Measurements from ENCODE around the gene KCNIP1. TPM values are rescaled to one million over a fixed set of nuclear protein-coding genes. Genes with fewer than 3 reads are reported as not detected.

The KCNIP1 gene
- total and polyA plus RNA-seq, 10 of the 15 experiments (the other 5 are each of a cell fraction or from before 2014, with no cell fraction given) = not detected

GRCh38 chr5:170746961-170747340 lies 243.1 kb downstream of the KCNIP1 start:
- intact Hi-C loops (cut with micrococcal nuclease; ENCODE audit: unreplicated experiment) (loop anchor here (2.0 to 10.0 kb wide), 2 partner anchors 150 to 458 kb away; no protein-coding TSS in a partner anchor), in situ Hi-C loops (cut with MboI) (loop anchor here (5.0 kb wide), 1 partner anchor 595 kb away; no protein-coding TSS in a partner anchor)
- H3K27me3 ChIP-seq (replicated peaks in 1 of 2; ENCODE audit: control insufficient read depth in 2 of 2, insufficient read depth in 2 of 2, low read length in 1 of 2) = peaks cover 2 to 13% of the 10 kb centered on the region in 2 experiments; a peak in 3 of 4 replicates
- no peaks in the 10 kb centered on the region for H3K9me3 ChIP-seq (replicated peaks; ENCODE audit: control insufficient read depth, insufficient read depth, low read length)
- no peaks in the 10 kb centered on the region for H3K36me3 ChIP-seq (ENCODE audit: control insufficient read depth in 2 of 2, insufficient read depth in 2 of 2, low read length in 1 of 2)
- H3K4me2 ChIP-seq (ENCODE audit: control insufficient read depth, insufficient read depth) = no peak overlapping the region
- BruUV-seq (replicated peaks) = no TSS peak
- ChIA-PET RAD21 (ENCODE audit: unreplicated experiment) (interaction anchor here (1.2 to 5.5 kb wide), 2 partner anchors 45 to 62 kb away, joined by 3 to 44 read pairs; no protein-coding TSS in a partner anchor), POLR2A (no interaction called here), SMC1A (ENCODE audit: uncharacterized antibody, unreplicated experiment) (interaction anchor here (0.8 to 2.4 kb wide), 3 partner anchors 9 to 44 kb away, joined by 3 to 13 read pairs (median 10); no protein-coding TSS in a partner anchor), CTCF (interaction anchor here (0.9 to 7.3 kb wide), 2 partner anchors 45 to 596 kb away, joined by 4 to 106 read pairs; no protein-coding TSS in a partner anchor)
- H3K9ac ChIP-seq (ENCODE audit: control insufficient read depth, insufficient read depth, low read length) = no peak overlapping the region
- H3K79me2 ChIP-seq (ENCODE audit: control insufficient read depth, insufficient read depth, low read length) = no peaks in the 10 kb centered on the region
- TF ChIP-seq SUZ12 (IDR thresholded peaks at IDR 0.05; ENCODE audit: unreplicated experiment) = no peak
- no peak for TF ChIP-seq E2F4 (IDR thresholded peaks at IDR 0.05; ENCODE audit: low read depth, low read length)
- TF ChIP-seq HDAC6 (IDR thresholded peaks at IDR 0.05; ENCODE audit: unreplicated experiment) = no peak
- no peak for TF ChIP-seq NR2C1 (IDR thresholded peaks at IDR 0.05)
- no peak for TF ChIP-seq PAX8 (IDR thresholded peaks at IDR 0.05)
- TF ChIP-seq FOXM1 (IDR thresholded peaks at IDR 0.05; ENCODE audit: low read depth, low read length) = no peak
- TF ChIP-seq RUNX3 (IDR thresholded peaks at IDR 0.05; ENCODE audit: low read length) = no peak
- TF ChIP-seq JUNB (IDR thresholded peaks at IDR 0.05) = no peak
- TF ChIP-seq IKZF1 (conservative IDR thresholded peaks at IDR 0.05) = no peak
- TF ChIP-seq RAD21 (IDR thresholded peaks at IDR 0.05; ENCODE audit: insufficient read depth, low read depth, low read length) = no peak
- no peak for TF ChIP-seq ZNF687 (IDR thresholded peaks at IDR 0.05)
- TF ChIP-seq SKIL (IDR thresholded peaks at IDR 0.05; ENCODE audit: low read depth, poor library complexity, severe bottlenecking) = no peak
- no peak for TF ChIP-seq GATAD2B (conservative IDR thresholded peaks at IDR 0.05; ENCODE audit: low read depth)
- no peaks in the 10 kb centered on the region for H3K4me1 ChIP-seq (ENCODE audit: control insufficient read depth, insufficient read depth, low read length)
- FAIRE-seq = no peak
- DNase-seq (ENCODE audit: low read depth, low spot score) = no peak
- no peaks in the 10 kb centered on the region for H4K20me1 ChIP-seq (ENCODE audit: control insufficient read depth, insufficient read depth)
- no peak for ATAC-seq
- H2AFZ ChIP-seq (ENCODE audit: control insufficient read depth, low read depth, low read length) = no peak overlapping the region
- H3K4me3 ChIP-seq = no peak overlapping the region
- WGBS (ENCODE audit: insufficient coverage, insufficient replicate concordance, low lambda C conversion rate, missing lambda C conversion rate) = 30% methylated on average over 11 of the region's 11 CpGs
- no peak overlapping the region for H3K27ac ChIP-seq (ENCODE audit: control insufficient read depth, insufficient read depth)

Measured in GM12878 (cell line).